ENCODE results near the gene POR. TPM values are rescaled to one million over a fixed set of nuclear protein-coding genes. Genes with fewer than 3 reads are reported as not detected.
"Not testable (repeated sequence)": the region's sequence is repeated elsewhere in the genome, so short reads cannot be mapped to it uniquely, and the experiment has no call there.

POR gene
- total and polyA plus RNA-seq, 9 donors, result 30.4 to 42.7 (median 35.2) TPM

- no peaks in the 10 kb centered on the region for H3K27me3 ChIP-seq (ENCODE audit: control insufficient read depth, insufficient read depth, low read length)
- no peaks in the 10 kb centered on the region for H3K9me3 ChIP-seq (replicated peaks; ENCODE audit: control insufficient read depth, low read depth, low read length)
- H3K4me1 ChIP-seq (ENCODE audit: control insufficient read depth, insufficient read depth, low read length), result peaks cover 9% of the 10 kb centered on the region
Observed at GRCh38 chr7:75896803-75897327, 18.1 kb upstream of the POR start.

DNA sequence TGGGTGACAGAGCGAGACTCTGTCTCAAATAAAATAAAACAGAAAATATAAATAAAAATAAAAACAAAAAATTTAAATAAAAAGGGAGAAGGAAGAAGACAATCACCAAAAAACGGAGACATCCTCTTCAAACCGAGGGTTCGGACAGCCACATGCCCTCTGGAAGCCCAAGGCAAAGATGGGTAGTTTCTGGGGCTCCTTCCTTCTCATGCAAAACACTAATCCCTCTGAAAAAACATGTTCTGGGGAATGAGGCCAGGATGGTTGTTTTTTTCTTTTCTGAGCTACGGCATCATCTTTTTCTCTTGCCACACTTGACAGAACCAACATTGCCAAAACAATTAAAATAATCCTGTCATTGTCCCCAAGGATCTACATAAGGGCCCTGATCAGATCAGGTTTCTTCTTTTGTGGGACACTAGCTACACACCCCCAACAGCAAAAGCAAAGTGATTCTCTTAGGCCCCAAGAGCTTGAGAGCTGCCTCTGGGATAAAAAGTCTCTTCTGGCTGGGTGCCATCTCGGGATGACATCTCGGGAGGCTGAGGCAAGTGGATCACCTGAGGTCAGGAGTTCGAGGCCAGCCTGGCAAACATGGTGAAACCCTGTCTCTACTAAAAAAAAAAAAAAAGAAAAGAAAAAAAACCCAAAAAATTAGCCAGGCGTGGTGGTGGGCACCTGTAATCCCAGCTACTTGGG lies 14.2 kb upstream of the POR start:
- H3K9me3 ChIP-seq (replicated peaks; ENCODE audit: control insufficient read depth, low read depth, low read length), result no peaks in the 10 kb centered on the region
- H3K27me3 ChIP-seq (ENCODE audit: control insufficient read depth, insufficient read depth, low read length), result no peaks in the 10 kb centered on the region
- H3K27ac ChIP-seq (ENCODE audit: low read length), result no peak overlapping the region
- H3K4me1 ChIP-seq (ENCODE audit: control insufficient read depth, insufficient read depth, low read length), result peaks cover 4% of the 10 kb centered on the region
- DNase-seq, result no peak
- no CpG with 5 or more reads among the region's 9 CpGs for WGBS (ENCODE audit: insufficient coverage)
- H3K4me3 ChIP-seq (ENCODE audit: low read length), result no peak overlapping the region
- no peaks in the 10 kb centered on the region for H3K36me3 ChIP-seq (ENCODE audit: control insufficient read depth, insufficient read depth, low read length)

More at GRCh38 chr7:75896803-75897327, 18.1 kb upstream of the POR start:
- H3K27ac ChIP-seq (ENCODE audit: low read length), result no peak overlapping the region
- no peaks in the 10 kb centered on the region for H3K36me3 ChIP-seq (ENCODE audit: control insufficient read depth, insufficient read depth, low read length)
- WGBS (ENCODE audit: insufficient coverage), result 88% methylated on average over 5 of the region's 6 CpGs
- no peak overlapping the region for H3K4me3 ChIP-seq (ENCODE audit: low read length)
- no peak for DNase-seq

DNA sequence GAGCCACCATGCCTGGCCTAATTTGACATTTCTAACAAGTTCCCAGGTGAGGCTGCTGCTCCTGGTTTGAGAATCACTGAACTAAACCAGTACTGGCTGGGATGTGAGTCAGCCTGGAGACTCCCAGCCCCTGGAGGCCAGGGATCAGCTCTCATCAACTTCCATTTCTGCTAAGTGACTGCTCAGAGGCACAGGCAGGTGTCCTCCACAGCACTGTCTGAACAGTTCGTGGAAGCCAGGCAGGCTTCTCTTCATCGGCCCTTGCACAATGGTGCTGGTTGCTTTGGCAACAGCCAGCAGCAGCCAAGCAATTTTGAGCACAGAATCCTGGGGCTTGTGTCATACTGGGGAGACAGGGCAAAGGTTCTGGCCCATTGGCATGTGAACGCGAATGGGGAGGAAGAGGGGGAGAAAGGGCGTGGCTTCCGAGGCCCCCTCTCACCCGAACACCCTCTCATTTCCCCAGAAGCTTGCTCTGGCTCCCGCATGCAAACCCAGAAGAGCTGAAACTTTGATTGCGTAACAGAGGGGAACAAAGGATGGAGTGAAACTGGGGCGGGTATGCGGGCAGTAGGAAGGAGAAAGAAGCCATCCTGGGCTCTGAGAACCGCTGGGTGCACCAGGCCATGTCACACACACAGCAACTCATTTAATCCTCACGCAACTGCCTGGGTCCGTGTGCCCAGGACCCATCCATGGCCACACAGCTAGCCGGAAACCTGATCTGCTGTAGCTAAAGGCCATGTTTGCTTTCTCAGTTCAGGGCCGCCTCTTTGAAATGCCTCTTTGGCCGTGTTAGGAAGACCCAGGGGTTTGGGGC lies 9.0 kb upstream of the POR start:
- DNase-seq, result peak; percentile 65
- Histone ChIP-seq H3K4me3 (ENCODE audit: low read length) (no peak overlapping the region), H3K4me1 (ENCODE audit: control insufficient read depth, insufficient read depth, low read length) (peaks cover 12% of the 10 kb centered on the region), H3K36me3 (ENCODE audit: control insufficient read depth, insufficient read depth, low read length) (no peaks in the 10 kb centered on the region), H3K27ac (ENCODE audit: low read length) (no peak overlapping the region), H3K27me3 (ENCODE audit: control insufficient read depth, insufficient read depth, low read length) (no peaks in the 10 kb centered on the region), H3K9me3 (replicated peaks; ENCODE audit: control insufficient read depth, low read depth, low read length) (no peaks in the 10 kb centered on the region)
- 32% methylated on average over 4 of the region's 17 CpGs for WGBS (ENCODE audit: insufficient coverage)

DNA sequence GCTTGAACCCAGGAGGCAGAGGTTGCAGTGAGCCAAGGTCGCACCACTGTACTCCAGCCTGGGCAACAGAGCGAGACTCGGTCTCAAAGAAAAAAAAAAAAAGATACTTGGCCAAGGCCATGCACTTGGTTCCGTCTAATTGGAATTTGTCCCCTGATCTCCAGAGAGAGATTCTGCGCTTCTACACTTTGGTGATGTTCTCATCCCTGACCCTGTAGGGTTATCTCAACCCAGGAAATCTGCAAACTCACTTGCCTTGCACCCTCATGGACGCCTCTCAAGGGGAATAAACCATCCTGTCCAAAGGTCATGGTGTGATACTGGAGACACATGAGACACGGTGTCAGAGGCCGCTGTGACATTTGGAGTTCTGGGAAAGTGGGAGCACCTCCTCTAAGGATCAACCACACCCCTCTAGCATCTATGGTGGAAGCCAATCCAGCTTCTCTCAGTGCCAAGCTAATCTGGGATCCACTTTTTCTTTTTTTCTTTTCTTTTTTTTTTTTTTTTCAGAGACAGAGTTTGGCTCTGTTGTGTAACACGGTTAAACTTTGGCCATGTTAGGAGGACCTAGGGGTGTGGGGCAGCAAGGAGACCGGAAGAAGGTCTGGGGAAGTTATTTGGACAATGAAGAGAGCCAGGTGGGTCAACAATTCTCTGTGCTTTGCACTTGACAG lies 7.8 kb upstream of the POR start:
- no peak overlapping the region for H3K4me3 ChIP-seq (ENCODE audit: low read length)
- H3K27me3 ChIP-seq (ENCODE audit: control insufficient read depth, insufficient read depth, low read length), result no peaks in the 10 kb centered on the region
- peaks cover 12% of the 10 kb centered on the region for H3K4me1 ChIP-seq (ENCODE audit: control insufficient read depth, insufficient read depth, low read length)
- H3K36me3 ChIP-seq (ENCODE audit: control insufficient read depth, insufficient read depth, low read length), result no peaks in the 10 kb centered on the region
- H3K27ac ChIP-seq (ENCODE audit: low read length), result no peak overlapping the region
- H3K9me3 ChIP-seq (replicated peaks; ENCODE audit: control insufficient read depth, low read depth, low read length), result no peaks in the 10 kb centered on the region
- 88% methylated on average over 5 of the region's 10 CpGs for WGBS (ENCODE audit: insufficient coverage)
- DNase-seq, result no peak

- not testable (repeated sequence) for H3K36me3 ChIP-seq (ENCODE audit: control insufficient read depth, insufficient read depth, low read length); H3K4me3 ChIP-seq (ENCODE audit: low read length); H3K27me3 ChIP-seq (ENCODE audit: control insufficient read depth, insufficient read depth, low read length); DNase-seq; H3K27ac ChIP-seq (ENCODE audit: low read length); H3K9me3 ChIP-seq (replicated peaks; ENCODE audit: control insufficient read depth, low read depth, low read length)
- H3K4me1 ChIP-seq (ENCODE audit: control insufficient read depth, insufficient read depth, low read length), result peaks cover 12% of the 10 kb centered on the region
- 100% methylated on average over 4 of the region's 9 CpGs for WGBS (ENCODE audit: insufficient coverage)
Observed at GRCh38 chr7:75907668-75908039, 7.3 kb upstream of the POR start.

DNA sequence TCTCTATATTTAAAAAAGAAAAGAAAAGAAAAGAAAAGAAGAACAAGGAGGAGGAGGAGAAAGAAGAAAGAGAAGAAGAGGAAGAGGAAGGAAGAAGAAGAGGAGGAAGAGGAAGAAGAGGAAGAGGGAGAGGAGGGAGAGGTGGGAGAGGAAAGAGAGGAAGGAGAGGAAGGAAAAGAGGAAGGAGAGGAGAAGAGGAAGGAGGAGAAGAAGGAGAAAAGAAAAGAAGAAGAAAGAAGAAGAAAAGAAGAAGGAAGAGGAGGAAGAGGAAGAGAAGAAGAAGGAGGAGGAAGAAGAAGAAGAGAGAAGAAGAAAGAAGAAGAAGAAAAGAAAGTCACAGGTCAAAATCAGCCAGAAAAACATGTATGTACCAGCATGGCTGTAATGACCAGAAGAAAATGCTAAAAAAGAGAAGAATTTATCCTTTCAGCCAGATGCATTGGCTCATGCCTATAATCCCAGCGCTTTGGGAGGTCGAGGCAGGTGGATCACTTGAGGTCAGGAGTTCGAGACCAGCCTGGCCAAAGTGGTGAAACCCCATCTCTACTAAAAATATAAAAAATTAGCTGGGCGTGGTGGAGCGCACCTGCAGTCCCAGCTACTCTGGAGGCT lies 5.3 kb upstream of the POR start:
- Histone ChIP-seq H3K9me3 (replicated peaks; ENCODE audit: control insufficient read depth, low read depth, low read length) (no peaks in the 10 kb centered on the region), H3K27ac (ENCODE audit: low read length) (no peak overlapping the region), H3K4me3 (ENCODE audit: low read length) (no peak overlapping the region), H3K27me3 (ENCODE audit: control insufficient read depth, insufficient read depth, low read length) (no peaks in the 10 kb centered on the region), H3K4me1 (ENCODE audit: control insufficient read depth, insufficient read depth, low read length) (peaks cover 16% of the 10 kb centered on the region), H3K36me3 (ENCODE audit: control insufficient read depth, insufficient read depth, low read length) (no peaks in the 10 kb centered on the region)
- DNase-seq, result no peak
- WGBS (ENCODE audit: insufficient coverage), result 78% methylated on average over 3 of the region's 5 CpGs

GRCh38 chr7:75911186-75911585 lies 3.8 kb upstream of the POR start:
- H3K27me3 ChIP-seq (ENCODE audit: control insufficient read depth, insufficient read depth, low read length); H3K9me3 ChIP-seq (replicated peaks; ENCODE audit: control insufficient read depth, low read depth, low read length); H3K4me3 ChIP-seq (ENCODE audit: low read length); H3K27ac ChIP-seq (ENCODE audit: low read length); DNase-seq; H3K36me3 ChIP-seq (ENCODE audit: control insufficient read depth, insufficient read depth, low read length): not testable (repeated sequence)
- WGBS (ENCODE audit: insufficient coverage), result 62% methylated on average over 2 of the region's 12 CpGs
- peaks cover 16% of the 10 kb centered on the region for H3K4me1 ChIP-seq (ENCODE audit: control insufficient read depth, insufficient read depth, low read length)

DNA sequence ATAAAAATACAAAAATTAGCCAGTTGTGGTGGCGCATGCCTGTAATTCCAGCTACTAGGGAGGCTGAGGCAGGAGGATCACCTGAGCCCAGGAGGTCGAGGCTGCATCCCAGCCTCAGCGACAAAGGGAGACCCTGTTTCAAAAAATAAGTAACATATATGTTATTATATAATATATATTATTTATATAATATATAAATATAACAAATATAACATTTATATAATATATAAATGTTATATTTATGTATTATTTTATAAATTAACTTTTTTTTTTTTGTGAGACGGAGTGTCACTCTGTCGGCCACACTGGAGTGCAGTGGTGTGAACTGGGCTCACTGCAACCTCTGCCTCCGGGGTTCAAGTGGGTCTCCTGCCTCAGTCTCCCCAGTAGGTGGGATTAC lies 1.5 kb upstream of the POR start:
- no peak overlapping the region for H3K27ac ChIP-seq (ENCODE audit: low read length)
- H3K4me1 ChIP-seq (ENCODE audit: control insufficient read depth, insufficient read depth, low read length), result peaks cover 19% of the 10 kb centered on the region
- no peak for DNase-seq
- 92% methylated on average over 2 of the region's 6 CpGs for WGBS (ENCODE audit: insufficient coverage)
- peaks cover 3% of the 10 kb centered on the region for H3K36me3 ChIP-seq (ENCODE audit: control insufficient read depth, insufficient read depth, low read length)
- H3K9me3 ChIP-seq (replicated peaks; ENCODE audit: control insufficient read depth, low read depth, low read length), result no peaks in the 10 kb centered on the region
- H3K27me3 ChIP-seq (ENCODE audit: control insufficient read depth, insufficient read depth, low read length), result no peaks in the 10 kb centered on the region
- no peak overlapping the region for H3K4me3 ChIP-seq (ENCODE audit: low read length)

DNA sequence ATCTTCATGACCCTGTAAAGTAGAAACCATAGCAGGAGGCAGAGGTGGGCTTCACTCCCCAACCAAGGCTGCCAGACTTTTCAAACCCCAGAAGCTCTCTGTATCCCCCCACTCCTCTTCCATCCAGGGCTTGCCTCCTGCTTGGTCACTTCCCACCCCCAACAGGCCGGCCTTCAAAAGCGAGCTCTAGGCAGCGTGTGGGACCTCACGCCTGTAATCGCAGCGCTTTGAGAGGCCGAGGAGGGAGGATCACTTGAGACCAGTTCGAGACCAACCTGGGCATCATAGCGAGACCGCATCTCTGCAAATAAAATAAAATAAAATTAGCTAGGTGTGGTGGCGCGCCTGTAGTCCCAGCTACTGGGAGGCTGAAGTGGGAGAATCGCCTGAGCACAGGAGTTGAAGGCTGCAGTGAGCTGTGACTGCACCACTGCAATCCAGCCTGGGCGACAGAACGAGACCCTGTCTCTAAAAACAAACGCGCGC lies 743 bp upstream of the POR start:
- H3K4me3 ChIP-seq (ENCODE audit: low read length), result peak overlapping the region; percentile 92
- H3K36me3 ChIP-seq (ENCODE audit: control insufficient read depth, insufficient read depth, low read length), result peaks cover 7% of the 10 kb centered on the region
- peak; percentile 25 for DNase-seq
- WGBS (ENCODE audit: insufficient coverage), result 12% methylated on average over 10 of the region's 18 CpGs
- H3K27me3 ChIP-seq (ENCODE audit: control insufficient read depth, insufficient read depth, low read length), result no peaks in the 10 kb centered on the region
- no peaks in the 10 kb centered on the region for H3K9me3 ChIP-seq (replicated peaks; ENCODE audit: control insufficient read depth, low read depth, low read length)
- peak overlapping the region; percentile 89 for H3K27ac ChIP-seq (ENCODE audit: low read length)
- H3K4me1 ChIP-seq (ENCODE audit: control insufficient read depth, insufficient read depth, low read length), result peaks cover 19% of the 10 kb centered on the region

Data from muscle of leg (tissue), 11 donors.